Stimulated activated CD8-positive, alpha-beta memory T cell treated with anti-CD3 and anti-CD28 coated beads, Interleukin-2, amount 100 ng/mL, for 1 hour (primary cell): ENCODE measurements around the gene LMOD1.
"Not testable (repeated sequence)": the region's sequence is repeated elsewhere in the genome, so short reads cannot be mapped to it uniquely, and the experiment has no call there.

Experiments used
- DNase-seq, 2 donors: peaks; one replicate each; pipeline ENCODE4 v3.0.0-alpha.2; 2020; ENCODE audit warnings: low read depth in 2 of 2

Gene LMOD1

DNA sequence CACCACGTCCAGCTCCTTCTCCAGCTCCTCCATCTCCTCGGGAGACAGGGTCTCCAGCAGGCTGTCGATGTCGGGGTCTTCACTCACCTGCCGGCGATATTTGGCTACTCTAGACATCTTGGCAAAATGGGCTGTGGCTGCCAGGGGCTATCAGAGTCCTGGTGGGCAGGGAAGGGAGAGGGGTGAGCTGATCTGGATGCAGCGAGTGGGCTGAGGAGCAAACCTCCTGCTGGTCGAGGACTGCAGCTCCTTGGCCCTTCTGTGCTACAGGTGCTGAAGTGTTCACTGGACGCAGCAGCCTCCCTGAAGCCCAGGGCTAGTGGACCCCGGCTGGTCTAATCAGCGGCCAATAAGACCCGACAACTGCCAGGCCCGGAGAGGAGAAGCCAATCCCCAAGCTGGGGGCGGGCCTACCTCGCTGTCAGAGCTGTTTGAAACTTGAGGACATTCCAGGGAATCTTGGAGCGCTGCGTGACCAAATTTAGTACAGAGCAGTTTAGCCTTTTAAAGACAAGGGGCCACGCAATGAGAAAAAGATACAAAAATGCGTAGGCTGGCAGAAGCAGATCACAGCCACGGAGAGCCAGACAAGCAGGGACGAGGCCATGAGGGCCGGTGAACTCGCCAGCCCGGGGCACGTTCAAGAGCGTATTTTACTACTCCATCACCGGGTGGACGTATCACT, at the start of gene LMOD1:
Gene LMOD1 (minus strand): TSS at position 325 of the 685 bp plus-strand sequence. CDS start 208 bp downstream, at position 117.
- DNase-seq, result no peak

- DNase-seq, result no peak
Measured at GRCh38 chr1:201990427-201990826, 44.1 kb upstream of the LMOD1 start.

DNA sequence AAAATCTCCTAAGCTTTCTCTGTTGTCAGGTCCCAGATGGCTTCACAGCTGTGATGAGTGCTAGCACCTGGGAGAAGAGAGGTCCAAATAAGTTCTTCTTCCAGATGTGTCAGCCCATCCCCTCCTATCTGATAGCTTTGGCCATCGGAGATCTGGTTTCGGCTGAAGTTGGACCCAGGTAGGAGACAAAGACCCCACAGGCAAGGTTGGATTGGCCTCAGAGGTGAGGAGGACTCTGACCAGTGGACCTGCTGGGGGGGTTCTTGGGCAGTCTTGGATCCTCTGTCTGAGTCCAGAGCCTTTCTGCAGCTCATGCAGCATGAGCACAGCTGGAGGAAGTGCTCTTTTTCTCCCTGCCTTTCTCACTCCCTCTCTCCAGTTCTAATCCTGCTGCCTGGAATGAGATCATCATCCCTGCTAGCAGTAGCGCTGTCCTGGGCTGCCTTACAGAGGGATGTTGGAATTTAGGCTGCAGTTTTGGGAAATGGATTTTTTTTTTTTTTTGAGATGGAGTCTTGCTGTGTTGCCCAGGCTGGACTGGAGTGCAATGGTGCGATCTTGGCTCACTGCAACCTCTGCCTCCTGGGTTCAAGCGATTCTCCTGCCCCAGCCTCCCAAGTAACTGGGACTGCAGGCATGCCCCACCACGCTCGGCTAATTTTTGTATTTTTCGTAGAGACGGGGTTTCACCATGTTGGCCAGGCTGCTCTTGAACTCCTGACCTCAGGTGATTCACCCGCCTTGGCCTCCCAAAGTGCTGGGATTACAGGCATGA, 43.2 kb upstream of the LMOD1 start:
- no peak for DNase-seq

GRCh38 chr1:201988601-201989000, 42.3 kb upstream of the LMOD1 start:
- no peak for DNase-seq

DNA sequence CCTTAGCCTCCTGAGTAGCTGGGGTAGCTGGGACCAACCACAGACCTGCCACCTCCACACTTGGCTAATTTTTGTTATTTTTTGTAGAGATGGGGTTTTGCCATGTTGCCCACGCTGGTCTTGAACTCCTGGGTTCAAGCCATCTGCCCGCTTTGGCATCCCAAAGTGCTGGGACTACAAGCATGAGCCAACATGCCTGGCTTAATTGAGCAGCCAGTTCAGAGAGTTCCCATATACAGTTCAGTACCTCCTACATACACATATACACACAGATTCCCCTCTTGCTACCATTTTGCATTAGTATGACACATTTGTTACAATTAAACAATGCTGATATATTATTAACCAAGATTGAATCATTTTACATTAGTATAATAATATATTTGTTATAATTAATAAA, 39.0 kb upstream of the LMOD1 start:
- no peak for DNase-seq

- DNase-seq, result no peak
Measured at GRCh38 chr1:201984446-201984845, 38.1 kb upstream of the LMOD1 start.

DNA sequence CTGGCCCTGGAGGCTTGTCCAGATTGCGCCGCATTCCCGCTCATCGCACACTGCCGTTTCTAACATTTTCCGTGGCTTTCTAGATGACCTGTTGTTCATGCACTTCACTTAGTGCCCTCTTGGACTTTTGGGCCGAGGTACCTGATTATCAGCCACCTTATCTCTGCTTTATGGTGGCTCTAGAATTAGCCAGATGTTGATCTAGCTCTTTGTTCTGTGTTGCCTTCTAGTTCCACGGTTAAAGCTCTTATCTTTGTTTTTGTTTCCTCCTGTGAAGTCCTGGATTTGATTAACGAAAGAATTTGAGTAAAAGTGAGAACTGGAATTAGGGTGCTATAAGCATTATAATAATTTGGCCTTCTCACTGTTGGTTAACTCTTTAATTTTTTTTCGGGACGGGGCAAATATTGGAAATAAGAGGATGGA, 37.0 kb upstream of the LMOD1 start:
- DNase-seq, result no peak

DNA sequence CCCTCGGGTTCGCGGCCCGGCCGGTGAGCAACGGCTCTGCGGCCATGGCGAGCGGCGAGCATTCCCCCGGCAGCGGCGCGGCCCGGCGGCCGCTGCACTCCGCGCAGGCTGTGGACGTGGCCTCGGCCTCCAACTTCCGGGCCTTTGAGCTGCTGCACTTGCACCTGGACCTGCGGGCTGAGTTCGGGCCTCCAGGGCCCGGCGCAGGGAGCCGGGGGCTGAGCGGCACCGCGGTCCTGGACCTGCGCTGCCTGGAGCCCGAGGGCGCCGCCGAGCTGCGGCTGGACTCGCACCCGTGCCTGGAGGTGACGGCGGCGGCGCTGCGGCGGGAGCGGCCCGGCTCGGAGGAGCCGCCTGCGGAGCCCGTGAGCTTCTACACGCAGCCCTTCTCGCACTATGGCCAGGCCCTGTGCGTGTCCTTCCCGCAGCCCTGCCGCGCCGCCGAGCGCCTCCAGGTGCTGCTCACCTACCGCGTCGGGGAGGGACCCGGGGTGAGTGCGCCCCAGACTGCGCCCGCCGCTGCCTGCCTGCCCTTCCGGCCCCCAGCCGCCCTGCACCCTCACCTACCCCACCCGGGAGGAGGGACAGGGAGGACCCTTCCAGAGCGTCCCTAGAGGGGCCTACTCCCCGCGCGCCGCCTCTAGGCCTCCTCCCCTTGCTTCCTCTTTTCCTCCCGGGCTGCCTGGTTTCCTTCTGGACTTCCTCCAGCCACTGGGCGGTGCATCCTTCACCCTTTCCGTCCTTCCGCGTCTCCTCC, 36.5 kb upstream of the LMOD1 start, which contains the start of gene RNPEP:
Gene RNPEP (plus strand): TSS at position 26 of the 757 bp plus-strand sequence. CDS start 19 bp downstream, at position 45.
- peak; percentile 14 to 31 for DNase-seq

DNA sequence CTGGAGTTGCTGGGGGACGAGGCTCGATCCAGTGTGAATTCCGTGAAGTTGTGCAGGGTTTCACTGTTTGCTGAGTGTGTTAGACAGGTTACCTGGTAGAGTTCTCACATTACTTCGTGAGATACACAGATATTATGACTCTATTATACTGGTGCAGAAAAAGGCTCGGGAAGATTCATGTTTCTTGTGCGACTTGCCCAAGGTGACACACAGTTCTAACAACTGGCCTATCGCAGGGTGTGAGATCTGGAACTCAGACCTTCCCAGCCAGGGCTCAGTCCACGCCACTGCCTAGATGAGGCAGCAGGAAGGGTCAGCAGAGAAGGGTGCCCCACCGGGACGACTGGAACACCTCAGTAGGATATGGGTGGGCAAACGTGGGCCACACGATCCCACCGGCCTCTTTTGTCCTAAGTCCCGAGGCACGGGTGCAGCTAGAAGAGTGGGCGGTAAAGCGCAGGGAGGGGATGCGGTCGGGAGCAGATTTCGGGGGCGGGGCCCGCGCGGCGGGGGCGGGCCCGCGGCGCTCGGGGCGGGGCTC, 35.8 kb upstream of the LMOD1 start:
- DNase-seq, result peak; percentile 50 to 56

GRCh38 chr1:201970334-201971159, 24.2 kb upstream of the LMOD1 start:
- DNase-seq, result no peak

DNA sequence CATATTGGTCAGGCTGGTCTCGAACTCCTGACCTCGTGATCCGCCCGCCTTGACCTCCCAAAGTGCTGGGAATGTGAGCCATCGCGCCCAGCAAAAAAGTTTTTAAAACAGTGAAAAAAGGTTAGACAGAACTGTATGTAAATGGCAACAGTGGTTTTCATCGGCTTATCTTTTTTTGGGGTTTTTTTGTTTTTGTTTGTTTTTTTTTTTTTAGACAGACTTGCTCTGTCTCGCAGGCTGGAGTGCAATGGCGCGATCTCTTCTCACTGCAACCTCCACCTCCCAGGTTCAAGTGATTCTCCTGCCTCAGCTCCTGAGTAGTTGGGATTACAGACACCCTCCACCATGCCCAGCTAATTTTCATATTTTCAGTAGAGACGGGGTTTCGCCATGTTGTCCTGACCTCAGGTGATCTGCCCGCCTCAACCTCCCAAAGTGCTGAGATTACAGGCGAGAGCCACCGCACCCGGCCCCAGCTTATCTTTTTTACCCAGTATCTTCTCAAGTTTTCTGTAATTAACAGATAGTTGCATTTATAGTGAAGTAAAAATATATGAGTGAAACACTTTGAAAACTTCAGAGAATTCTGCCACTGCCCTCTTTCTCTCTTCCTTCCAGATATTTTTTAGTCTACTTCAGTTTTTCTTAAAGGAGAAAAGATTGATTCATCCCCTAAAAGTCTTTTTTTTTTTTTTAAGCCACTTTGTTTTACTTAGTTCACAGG, 22.0 kb upstream of the LMOD1 start:
- no peak for DNase-seq

DNA sequence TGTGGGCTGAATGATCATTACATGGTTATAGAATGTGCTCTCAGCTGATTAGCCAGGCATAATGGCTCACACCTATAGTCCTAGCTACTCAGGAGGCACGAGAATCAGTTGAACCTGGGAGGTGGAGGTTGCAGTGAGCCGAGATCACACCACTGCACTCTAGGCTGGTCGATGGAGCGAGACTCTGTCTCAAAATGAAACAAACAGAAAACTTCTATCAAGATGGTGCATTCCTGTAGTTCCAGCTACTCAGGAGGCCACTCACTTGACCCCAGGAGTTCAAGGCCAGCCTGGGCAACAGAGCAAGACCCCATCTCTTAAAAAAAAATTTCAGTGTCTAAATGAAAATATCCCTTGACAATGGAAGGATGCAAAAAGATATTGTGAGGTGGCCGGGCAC, 19.8 kb upstream of the LMOD1 start:
- no peak for DNase-seq

- no peak for DNase-seq
Measured at GRCh38 chr1:201964261-201964660, 17.9 kb upstream of the LMOD1 start.

DNA sequence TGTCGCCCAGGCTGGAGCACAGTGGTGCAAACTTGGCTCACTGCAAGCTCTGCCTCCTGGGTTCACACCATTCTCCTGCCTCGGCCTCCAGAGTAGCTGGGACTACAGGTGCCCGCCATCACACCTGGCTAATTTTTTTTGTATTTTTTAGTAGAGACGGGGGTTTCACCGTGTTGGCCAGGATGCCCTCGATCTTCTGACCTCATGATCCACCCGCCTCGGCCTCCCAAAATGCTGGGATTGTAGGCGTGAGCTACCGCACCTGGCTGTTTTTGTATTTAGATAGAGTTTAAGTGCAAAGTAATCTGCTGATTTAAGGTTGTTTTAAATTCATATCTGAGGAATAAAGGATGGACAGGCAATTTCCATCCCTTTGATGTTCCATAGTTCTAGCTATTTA, 16.0 kb upstream of the LMOD1 start:
- DNase-seq, result not testable (repeated sequence)

DNA sequence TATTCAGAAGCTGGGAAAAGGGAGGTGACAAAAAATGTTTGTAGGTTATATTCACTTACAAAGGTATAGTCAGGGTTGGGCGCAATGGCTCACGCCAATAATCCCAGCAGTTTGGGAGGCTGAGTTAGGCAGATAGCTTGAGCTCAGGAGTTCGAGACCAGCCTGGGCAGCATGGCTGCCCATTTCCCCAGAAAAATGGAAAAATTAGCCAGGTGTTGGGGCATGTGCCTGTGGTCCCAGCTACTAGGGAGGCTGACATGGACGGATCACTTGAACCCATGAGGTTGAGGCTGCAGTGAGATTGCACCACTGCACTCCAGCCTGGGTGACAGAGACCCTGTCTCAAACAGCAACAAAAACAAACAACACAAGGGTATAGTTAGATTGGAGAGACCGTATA, 12.0 kb upstream of the LMOD1 start:
- DNase-seq, result no peak

GRCh38 chr1:201955729-201956143, 9.4 kb upstream of the LMOD1 start:
- no peak for DNase-seq

DNA sequence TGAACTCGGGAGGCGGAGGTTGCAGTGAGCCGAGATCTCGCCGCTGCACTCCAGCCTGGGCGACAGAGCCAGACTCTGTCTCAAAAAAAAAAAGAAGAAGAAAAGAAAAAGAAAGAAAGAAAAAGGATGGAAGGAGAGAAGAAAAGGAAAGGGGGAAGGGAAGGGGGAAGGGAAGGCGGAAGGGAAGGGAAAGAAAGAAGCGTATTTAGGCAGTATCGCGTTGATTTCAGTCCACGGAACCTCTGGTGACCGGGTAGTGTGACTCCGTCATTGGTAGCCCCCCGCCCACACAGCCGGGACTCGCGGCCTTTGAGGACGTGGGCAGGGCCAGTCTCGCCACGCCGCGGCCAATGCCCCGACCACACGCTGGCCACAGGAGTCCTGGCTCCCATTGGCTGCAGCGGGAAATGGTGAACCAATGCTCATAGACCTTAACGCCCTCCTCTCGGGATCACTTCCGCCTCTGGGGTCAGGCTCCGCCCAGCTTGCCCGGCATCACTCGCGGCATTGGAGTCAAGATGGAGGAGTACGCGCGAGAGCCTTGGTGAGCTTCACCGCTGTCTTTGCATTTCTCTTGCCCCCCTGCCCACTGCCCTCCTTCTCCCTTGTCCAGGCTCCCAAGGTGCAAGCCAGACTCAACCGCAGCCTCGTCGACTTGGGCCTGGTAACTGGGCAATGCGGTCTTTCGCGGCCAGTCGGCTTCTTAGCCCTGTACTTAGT, 8.8 kb upstream of the LMOD1 start, which contains the start of gene TIMM17A:
Gene TIMM17A (plus strand): TSS at position 495 of the 720 bp plus-strand sequence. CDS start 24 bp downstream, at position 519.
- peak; percentile 80 to 84 for DNase-seq

- no peak for DNase-seq
Measured at GRCh38 chr1:201954263-201955008, 8.1 kb upstream of the LMOD1 start.

DNA sequence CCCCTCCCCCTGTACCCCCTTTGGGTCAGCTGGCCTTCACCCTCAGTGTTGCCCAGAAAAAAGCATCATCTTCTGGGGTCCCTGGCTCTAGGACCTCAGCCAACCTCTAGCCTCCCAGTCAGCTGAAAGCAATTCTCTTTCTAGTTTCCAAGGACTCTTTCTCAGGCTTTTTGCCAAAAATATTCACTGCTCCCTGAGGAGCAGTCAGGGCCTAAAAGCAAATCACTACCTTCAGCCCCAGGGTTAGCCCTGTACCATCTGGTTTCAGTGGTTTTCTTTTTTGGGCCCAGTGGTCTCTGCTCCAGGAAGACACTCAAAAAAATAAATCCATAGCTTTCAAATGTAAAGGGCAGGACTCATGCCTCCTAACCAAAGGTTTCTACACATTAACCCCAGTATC, 3.1 kb upstream of the LMOD1 start:
- DNase-seq, result no peak
